GM19240 (cell line): ENCODE data around the gene ARSG.

ENCODE experiments used
- DNase-seq: peaks from one replicate; pipeline ENCODE4 v3.0.0; 2011; ENCODE audit warnings: low spot score; ENCODE audit not compliant: insufficient read length

ARSG gene

DNA sequence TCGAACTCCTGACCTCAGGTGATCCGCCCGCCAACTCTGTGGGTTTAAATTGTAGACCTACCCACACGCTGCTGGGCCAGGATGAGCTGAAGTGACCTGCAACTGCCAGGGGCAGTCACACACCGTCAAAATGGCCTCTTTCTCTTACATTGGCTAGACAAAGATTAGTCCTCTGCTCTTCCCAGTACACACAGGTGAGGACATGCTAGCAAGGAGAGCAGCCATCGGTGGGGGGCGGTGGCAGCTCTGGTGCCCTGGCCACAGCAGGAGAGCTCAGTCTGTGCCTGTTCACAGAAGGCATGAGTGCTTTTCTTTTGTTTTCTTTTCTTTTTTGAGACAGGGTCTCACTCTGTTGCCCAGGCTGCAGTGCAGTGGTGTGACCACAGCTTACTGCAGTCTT is 136.3 kb downstream of the ARSG start:
- DNase-seq, result no peak

DNA sequence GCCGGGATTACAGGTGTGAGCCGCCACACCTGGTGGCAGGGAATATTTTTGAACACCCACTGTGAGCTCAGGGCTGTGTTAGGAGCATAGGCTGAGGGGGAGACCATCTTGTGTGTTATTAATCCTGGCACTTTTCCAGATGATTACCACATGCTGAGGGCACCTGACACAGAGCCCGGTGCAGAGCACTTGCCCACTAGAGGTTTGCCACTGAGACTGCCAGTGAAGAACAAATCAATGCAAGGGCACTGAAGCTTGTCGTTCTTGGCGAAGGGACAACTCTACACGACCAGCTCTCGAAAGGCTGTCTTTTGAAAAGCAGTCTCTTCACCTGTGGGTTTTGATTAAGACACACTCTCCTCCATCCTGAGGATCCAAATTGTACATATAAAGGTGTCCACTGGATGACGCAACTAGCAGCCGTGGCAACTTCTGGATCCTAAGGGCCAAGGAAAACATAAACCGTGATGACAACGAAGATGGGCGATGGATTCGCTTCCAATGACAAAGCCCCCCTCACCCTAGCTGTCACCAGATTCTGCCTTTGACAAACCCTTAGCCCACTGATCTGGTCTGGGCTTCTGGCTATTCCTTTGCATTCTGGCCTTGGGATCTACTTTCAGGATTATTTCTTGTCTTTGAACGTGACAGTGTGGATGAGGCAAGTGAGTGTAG is 137.3 kb downstream of the ARSG start:
- DNase-seq, result no peak

DNA sequence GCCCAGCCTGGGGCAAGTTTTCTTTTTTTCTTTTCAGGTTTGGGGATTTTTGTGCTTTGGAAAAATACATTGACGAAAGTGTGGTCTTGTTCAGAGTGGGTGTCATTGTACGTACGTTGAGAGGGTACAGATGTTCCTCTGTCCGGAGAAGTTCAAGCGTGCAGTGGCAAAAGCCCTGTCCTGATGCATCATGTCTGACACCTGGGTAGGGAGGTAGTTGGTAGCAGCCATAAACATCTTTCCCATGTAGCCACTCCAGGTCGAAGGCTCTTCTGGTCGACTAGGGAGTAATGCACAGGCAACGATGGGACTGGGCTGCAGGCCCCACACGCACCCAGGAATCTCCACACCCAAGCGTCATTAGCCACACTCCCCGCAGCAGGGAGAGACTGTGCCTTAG is 138.6 kb downstream of the ARSG start:
- no peak for DNase-seq

DNA sequence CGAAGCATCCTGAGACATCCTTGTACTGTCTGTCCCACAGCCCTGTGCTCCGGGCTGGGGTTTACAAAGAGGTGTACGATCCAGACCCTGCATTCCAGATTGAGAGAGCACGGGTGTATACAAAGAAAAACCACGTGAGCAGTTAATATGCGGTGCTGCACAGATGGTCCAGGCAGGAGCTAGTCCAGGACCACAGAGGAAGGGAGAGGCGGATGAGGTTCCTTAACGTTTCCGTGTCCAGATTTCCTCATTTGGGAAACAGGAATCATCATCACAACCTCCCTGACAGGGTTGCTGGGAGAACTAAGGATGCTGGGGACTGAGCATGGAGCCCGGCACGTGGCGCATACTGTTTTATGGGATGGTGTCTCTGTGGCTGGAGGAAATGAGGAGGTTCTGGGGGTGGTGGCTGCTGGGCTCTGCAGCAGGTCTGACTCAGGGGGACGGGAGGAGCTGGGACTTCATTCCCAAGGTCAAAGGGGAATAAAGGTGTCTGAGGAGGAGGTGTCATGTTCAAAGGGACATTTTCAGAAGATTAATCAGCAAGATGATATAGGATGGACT is 139.8 kb downstream of the ARSG start:
- DNase-seq, result no peak

DNA sequence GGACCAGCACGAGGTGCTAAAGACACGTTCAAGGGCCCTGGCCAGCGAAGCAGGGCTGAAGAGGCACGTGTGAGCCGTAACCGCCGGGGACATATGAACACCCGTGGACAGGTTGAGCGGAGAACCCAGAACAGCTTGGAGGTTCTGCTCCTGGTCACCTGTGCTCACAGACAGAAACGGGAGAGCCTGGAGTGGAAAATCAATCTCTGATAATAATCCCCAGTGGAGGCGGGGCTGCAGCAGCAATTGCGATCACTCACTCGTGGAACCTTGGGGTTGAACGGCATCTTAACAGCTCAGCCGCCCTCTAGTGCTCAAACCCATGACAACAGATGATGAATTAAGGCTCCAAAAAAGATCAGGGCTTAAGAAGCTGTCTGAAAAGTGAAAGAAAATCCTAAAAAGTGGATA is 140.4 kb downstream of the ARSG start:
- no peak for DNase-seq

DNA sequence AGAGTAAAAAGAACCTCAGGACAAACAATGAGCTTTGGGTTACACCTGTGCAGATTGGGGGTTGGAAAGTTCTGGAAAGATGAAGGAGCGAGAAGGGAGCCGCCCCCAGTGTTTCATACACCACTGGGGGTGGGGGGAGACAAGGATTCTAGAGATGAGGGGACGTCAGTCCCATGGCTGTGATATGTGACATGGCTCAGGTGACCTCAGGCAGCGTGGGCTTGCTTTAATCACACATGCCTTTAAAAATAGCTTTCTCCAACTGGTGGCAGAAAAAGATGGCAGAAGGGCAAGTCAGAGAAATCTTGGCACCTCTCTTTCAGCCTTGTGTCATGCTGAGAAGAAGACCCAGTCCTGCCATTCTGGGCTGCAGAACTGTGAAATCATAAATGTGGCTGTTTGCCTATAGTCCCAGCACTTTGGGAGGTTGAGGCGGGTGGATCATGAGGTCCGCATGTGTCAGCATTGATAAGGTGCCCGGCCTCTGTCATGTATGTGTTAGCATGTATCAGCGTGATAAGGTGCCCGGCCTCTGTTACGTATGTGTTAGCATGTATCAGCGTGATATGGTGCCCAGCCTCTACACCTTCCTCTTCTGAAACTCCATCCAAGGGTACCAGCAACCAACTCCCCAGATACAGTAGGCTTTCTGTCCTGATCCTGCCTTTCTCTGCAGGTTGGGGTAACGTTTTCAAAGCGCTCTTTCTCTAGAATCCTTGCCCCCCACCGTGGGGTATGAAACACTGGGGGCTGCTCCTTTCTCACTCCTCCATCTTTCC is 141.0 kb downstream of the ARSG start:
- DNase-seq, result no peak

DNA sequence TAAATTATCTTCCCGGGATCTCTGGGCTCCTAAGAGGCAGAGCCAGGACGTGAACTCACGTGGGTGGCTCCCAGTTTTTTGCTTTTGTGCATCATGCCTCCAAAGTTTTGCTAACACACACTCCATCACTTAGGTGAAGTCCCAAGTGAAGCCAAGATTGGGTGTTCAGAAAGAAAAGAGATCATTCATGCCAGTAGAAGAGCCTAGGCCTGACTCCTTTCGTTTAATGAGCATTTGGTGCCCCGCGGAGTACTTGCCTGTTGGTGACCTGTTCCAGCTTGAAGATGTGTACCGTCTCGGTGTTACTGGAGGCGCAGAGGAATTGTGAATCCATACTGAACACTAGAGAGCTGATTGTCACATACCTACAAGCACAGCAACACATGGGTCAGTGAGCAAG is 141.9 kb downstream of the ARSG start:
- no peak for DNase-seq

DNA sequence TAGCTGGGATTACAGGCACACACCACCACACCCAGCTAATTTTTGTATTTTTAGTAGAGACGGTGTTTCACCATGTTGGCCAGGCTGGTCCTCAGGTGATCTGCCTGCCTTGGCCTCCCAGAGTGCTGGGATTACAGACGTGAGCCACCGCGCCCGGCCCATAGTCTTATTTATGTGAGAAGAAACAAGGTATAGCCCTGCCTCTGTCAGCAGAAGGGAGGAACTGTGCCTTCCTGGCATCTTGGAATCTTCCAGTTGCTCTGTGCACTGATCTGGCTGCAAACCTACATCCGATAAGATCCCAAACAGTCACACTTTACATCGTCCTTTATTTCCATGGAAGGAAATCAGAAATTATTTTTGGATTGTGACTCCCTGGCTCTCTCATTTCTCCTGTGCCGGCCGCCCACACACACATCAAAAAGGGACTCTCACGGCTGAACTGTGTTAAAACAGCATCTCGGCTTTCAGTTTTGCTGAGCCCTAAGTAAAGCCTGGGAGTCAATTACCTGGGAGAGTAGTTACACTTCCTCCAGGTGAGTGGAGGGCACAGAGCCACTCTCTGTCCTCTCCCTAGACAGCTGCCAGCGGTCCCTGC is 142.7 kb downstream of the ARSG start:
- DNase-seq, result no peak

DNA sequence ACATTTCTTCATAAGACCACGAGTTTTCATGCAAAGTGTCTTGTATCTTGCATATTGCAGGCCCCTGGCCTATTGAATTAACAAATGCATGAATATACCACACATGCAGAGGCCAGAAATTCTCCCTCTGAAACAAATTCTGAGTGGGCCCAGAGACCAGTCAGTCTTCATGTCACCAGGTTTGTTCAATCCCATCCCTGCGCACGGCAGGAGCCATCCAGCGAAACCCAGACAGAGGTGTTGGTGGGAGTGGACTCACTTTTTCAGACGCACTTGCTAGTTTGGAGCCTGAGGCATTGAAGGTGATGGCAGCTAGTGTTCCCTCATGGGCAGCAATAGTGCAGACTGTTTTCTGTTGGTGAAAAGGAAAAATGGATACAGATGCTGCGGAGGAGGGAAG is 144.1 kb downstream of the ARSG start:
- no peak for DNase-seq

DNA sequence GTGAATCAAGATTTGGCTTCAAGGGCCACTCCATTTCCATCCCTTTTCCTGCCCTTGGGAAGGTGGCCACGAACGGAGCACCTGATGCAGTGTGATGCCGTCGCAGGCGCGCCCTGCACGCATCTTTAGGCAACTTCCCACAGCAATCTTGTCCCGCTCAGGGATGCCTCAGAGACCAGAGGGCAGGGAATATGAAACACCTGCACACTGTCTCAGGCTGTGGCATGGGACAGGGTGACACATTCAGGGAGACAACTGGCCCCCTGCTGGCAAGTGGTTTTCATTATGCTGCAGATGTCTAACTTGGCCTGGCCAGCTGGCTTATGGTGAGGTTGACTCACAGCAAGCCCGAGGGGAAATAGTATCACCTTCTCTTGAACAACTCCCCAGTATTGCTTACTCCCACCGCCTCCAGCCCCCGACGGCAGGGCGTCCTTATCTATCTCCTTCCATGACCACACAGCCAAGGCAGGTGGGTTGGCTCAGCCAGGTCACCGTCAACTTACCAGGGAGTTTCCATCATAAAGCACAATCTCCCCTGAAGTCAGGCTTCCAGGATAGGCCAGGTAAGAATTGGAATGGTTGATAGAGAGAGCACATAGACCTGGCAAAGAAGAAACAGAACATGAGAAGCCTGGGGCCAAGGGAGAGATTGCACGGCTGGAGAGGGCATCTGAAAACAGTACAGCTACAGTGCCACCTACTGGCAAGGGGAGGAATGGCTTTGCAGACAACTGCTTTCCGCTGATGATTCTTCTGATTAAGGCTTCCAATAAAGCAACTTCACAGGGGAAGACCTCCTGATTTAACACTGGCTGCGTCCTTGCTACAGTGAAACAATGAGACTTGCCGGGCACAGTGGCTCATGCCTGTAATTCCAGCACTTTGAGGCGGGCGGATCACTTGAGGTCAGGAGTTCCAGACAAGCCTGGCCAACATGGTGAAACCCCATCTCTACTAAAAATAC is 144.9 kb downstream of the ARSG start:
- peak; percentile 35 for DNase-seq

DNA sequence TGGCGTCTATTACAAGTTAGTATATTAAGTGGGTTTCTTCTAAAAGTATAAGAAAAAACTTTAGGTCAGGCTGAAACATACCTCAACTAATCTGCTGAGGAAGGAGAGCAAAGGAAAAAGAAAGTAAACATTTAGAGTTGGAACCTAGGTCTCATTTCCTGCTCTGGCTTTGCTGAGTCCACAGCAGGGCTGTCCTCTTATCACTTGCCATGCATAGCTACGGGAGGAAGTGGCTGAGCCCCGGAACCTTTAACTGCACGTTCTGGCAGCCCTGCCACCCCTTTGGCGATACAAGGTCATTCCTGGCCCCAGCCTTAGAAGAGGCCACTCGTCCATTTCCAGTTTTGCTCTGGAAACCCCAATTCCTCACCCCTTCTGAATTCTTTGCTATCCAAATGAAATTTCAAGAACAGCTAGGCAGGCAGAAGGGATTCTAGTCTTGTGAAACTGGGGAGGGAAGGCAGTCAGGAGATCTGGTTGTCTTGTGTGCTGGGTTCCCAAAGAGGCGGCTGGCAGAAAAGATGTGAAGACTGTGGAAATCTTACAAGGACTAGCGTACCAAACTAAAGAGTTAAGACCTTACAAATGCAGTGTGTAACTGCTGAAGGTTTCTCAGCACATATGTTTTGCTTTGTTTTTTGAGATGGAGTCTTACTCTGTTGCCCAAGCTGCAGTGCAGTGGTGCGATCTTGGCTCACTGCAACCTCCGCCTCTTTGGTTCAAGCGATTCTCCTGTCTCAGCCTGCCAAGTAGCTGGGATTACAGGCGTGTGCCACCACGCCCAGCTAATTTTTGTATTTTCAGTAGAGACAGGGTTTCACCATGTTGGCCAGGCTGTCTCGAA is 146.9 kb downstream of the ARSG start:
- peak; percentile 33 for DNase-seq

DNA sequence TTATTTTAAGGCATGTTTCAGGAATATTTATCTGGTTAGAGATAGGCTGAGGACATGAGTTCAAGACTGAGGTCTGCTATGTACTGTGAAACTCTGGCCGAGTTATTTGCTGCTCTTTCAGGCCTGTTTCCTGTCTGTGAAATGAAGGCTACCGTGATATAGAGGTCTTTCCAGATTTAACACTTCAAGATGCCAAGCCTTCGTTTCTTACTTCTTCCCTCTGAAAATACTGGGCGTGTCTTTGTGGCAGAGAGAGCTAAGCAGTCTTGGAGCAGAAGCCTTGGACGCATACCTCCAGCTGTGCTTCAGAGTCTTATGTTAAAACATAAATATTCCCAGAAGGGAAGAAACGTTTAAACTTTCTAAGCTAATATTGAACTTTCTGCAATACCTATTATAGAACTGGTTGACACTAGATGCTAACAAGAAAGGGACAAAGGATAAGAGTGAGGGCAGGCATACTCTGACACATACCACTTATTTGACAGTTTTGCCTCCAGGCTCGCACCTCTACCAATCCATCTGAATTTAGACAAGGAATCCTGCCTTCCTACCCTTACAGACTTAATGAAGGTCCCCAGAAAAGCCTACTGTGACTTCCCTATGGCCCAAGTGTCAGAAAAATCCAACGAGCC is 148.5 kb downstream of the ARSG start:
- no peak for DNase-seq

DNA sequence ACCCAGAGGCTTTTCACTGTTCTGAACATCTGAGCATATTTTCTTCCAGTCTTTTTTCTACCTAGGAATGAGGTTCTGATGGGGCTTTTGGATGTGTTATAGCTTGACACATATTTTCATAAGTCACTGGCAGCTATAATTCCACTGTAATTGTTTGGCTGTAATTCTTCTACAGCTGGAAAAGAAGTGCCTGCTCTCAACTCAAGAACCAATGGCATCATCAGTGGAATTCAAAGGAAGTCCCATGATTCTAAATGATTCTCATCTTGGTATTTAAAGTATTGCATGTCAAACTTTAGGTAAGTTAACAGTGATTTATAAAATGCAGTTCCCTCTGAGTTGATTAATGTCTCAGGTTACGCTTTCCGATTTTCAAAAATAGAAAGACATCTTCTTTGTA is 149.2 kb downstream of the ARSG start:
- DNase-seq, result no peak

DNA sequence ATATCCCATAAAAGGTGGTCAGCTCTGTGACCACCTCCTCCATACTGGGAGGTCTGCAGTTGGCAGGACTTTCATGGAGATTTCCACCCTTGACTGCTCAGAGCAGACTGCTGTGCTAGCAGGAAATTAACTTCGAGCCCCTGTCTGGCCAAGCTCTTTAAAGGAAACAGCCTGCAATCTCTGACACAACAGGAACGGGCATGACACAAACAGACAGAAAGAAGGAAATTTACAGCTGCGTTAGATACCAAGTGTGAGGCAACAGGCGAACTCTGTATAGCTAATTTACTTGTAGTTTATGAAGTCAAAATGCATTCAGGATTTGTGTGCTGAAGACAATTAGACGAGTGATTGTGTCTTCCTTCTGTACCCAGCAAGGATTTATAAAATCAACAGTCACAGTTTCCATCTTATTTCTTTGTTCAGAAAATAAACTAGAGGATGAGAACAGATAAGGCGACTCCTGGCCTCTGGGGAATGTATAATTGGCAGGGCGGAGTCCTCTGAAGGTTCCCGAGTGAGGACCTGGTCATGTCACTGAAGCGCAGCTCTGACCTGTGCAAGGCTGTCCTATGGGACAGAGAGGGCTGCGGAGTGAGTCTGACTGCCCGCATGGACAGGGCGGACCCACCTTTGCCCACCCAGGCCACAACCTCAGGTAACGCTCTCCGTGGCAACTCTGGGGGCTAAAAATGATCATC is 149.9 kb downstream of the ARSG start:
- DNase-seq, result no peak

DNA sequence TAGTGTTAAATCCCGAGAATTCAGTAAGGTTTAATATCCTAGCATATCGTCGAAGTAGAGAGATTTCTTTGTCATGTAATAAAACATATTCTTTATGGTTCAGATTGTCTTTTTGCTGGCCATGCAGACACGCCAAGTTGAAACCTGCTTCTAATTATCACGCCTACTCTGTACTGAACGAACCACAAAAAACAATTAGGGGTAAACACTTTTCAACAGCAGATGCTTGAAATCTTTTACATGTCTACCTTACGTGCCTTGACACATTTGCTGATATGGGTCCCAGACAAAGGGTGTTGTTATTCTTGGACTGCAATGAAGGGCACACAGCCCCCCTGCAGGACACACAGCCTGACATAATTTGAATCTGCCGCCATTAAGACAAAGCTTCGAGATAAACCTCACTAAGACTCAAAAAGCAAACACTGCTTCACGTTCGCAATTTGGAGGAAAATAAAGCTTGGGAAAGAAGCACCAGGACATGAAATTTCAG is 152.7 kb downstream of the ARSG start:
- DNase-seq, result no peak

DNA sequence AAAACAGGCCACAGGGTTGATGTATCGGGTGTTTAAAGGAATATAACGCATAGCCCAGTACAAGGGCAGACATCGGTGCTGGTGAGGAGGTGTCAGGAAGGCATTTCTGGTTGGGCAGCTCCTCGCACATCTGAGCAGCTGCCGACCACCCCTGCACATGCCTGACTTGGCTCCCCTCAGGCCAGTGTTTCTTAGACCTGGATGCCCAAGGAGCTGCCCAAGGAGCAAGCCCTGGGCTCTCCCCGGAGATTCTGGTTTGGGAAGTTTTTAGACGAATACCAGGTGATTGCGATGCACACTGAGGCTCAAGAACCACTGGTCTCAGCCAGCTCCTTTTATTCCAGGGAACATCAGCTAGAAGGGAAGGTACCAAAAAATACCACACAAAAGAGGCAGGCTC is 154.4 kb downstream of the ARSG start:
- no peak for DNase-seq

DNA sequence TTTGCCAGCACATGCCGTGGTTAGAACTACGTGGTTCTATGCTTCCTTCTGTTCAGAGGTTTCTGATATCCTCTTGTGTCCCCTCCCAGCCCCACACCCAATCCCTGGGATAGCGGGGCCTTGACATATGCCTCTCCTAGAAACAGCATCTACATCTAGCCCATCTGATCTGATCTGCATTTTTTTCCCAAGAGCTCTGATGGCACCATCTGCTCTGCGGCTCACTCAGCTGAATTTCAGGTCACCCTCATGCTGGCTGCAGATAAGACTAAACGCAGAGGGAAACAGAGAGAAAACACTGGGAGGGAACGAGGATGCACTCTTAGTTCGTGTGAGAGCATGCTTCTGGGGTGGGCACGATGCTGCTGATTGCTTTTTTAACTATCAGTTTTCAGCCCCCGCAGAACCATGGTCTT is 155.3 kb downstream of the ARSG start:
- DNase-seq, result no peak

DNA sequence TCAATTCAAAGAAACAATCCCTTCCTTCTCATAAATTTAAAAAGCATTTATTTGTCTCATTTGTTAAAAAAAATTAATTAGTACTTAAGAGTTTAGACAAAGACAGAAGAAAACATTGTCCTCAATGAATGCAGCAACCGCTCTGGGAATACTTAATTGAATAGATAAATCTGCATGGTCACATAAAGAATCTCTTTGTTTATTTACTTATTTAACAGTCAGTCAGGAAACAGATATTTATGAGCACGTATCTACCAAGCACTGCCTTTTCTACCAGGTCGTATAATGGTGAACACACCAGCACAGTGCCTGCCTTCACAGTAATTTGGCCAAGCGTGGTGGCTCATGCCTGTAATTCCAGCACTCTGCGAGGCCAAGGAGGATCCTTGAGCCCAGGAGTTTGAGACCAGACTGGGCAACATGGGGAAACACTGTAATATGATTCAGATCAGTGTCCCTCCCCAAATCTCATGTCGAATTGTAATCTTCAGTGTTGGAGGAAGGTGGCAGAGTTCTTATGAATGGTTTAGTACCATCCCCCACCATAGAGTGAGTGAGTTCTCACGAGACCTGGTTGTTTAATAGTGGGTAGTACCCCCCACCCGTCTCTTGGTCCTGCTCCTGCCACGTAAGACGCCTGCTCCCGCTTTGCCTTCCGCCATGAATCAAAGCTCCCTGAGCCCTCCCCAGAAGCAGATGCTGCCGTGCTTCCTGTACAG is 157.9 kb downstream of the ARSG start:
- no peak for DNase-seq
